ENCODE data around the gene PSMD8.
"Not testable (repeated sequence)": the region's sequence is repeated elsewhere in the genome, so short reads cannot be mapped to it uniquely, and the experiment has no call there.

Gene PSMD8

DNA sequence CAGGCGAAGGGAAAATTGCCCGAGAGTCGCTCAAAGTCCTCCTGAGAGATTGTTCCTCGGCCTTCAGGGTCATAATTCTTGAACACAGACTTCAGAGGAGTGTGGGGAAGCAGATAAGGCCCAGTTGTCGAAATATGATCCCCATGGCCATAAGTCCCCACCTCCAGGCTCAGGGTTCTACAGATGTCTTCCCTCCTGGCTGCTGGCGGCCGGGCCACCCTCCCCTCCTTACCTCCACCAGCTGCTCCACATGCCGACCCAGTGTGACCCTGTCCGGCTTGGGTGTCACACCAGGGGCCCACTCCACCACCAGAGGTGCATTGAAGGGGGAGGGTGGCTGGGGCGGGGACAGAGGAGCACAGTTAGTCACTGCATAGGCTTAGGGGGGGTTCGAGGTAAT lies 38.6 kb downstream of the PSMD8 start:
- DNase-seq: no peak

DNA sequence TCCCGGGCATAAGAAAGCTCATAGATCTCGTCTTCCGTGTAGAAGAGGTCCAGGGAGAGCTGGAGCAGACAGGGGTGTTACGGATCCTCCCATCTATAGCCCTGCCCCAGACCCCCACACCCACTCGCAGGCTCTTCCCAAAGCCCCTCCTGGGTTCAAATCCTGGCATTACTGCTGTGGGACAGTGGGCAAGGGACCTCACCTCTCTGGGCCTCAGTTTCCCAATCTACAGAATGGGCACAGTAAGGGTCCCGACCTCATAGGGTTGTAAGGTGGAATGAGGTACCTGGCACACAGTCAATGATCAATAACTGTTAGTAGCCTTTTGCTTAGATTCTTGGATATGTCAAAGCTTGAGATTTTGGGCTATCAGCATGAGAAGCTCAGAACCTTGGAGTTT lies 39.0 kb downstream of the PSMD8 start:
- no peak for DNase-seq

DNA sequence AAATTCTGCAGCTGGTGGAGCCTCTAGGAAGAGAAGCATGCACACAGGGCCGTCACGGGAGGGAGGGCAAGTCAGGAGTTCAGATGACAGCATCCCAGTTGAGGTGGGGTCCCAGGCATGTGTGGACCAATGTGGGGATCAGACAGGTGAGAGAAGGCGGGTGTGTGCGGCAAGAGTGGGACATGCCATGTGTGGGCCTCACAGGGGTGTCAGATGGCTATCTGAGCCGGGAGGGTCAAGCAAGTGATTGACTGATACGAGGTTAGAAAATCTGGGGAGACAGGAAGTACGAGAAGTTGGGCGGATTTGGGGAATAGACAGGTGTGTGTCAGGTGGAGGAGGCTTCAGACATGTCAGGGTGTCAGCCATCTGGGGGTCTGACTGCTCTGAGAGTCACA lies 42.8 kb downstream of the PSMD8 start:
- no peak for DNase-seq

DNA sequence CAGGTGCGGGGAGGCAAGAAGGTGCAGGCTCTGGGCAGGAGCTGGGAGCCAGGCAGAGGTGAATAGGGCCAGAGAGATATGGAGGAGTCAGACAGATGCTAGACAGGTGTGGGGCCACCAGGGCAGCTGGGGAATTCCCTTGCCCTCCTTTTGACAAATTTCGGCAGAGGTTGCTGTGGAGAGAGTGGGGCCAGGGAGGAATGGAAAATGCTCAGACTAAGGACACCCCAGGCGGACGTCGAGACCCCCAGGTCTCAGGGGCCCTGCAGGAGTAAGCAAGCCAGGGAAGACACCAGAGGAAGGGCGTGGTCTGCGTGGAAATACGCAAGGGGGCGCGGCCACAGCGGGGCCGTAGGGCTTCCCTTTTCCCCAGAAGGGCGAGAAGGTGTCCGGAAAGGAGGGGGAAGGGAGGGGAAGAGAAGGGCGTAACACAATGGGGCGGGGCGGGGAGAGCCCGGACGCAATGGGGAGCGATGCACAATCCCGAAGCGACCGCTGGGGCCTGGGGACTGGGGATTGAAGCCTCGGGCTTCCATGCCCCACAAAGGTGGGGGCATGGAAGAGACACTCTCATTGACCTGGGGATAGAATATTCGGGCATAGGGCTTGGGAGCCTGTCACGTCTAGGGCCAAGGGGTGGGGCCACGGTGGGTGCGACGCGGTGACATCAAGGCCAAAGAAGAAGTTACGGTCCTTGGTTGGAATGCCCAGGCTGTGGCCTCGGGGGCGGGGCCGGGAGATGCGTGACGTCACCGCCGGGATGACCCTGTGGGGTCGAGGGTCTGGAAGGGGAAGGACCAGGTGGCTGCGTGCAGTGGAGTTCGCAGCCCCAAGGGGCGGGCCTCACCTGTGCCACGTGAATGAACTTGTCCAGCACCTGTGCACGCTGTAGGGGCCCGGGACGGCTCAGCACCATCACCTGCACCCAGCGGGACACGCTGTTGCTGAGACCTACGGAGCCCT lies 43.5 kb downstream of the PSMD8 start:
- DNase-seq: no peak

DNA sequence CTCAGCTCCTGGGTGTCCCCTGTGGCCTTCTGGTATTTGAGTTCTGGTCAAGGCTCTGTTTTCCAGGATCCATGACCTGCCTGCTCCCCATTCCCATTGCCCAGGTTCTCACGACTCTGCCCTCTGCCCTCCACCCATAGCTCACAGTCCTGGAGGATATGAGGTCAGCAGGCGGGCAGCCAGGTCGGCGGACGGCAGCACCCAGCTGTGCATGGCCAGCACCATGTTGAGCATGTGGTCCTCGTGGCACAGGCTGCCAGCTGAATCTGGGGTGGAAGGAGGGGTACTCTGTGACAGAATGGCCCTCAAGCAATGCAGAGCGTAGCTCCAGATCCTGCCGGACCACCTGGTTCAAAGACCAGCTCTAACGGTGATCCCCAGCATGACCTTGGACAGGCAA lies 46.6 kb downstream of the PSMD8 start:
- DNase-seq: no peak

DNA sequence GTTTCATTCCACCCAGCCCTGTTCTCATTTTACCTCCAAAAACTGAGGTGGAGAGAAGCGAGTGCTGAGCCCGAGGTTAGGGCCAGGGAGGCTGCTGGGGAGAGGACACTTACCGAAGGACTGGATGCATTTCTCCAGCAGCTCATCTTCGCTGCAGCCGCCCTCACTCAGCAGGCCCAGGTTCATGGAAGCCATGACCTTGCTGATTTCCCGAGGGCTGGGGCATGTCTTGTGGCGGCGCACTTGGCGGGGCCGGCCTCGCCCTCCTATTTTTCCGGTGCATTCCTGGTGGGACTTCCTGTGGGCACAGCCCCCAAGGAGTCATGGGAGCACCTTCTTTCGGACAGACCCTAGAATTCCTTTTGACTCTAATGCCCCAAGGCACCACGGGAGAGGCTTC lies 47.5 kb downstream of the PSMD8 start:
- no peak for DNase-seq

DNA sequence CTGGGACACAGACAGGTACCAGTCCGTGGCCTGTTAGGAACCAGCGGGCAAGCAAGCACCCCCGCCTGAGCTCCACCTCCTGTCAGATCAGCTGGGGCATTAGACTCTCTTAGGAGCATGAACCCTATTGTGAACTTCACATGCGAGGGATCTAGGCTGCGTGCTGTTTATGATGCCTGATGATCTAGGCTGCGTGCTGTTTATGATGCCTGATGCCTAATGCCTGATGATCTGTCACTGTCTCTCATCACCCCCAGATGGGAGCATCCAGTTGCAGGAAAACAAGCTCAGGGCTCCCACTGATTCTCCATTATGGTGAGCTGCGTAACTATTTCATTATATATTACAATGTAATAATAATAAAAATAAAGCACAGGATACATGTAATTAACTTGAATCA lies 48.1 kb downstream of the PSMD8 start:
- no peak for DNase-seq

DNA sequence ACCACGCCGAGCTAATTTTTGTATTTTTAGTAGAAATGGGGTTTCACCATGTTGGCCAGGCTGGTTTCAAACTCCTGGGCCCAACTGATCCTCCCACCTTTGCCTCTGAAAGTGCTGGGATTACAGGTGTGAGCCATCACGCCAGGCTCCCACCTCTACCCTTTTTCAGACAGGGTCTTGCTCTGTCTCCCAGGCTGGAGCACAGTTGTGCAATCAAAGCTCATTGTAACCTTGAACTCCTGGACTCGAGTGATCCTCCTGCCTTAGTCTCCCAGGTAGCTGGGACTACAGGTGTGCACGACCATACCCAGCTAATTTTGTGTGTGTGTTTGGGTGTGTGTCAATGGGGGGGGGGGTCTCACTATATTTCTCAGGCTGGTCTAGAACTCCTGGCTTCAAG lies 49.9 kb downstream of the PSMD8 start:
- DNase-seq: no peak

DNA sequence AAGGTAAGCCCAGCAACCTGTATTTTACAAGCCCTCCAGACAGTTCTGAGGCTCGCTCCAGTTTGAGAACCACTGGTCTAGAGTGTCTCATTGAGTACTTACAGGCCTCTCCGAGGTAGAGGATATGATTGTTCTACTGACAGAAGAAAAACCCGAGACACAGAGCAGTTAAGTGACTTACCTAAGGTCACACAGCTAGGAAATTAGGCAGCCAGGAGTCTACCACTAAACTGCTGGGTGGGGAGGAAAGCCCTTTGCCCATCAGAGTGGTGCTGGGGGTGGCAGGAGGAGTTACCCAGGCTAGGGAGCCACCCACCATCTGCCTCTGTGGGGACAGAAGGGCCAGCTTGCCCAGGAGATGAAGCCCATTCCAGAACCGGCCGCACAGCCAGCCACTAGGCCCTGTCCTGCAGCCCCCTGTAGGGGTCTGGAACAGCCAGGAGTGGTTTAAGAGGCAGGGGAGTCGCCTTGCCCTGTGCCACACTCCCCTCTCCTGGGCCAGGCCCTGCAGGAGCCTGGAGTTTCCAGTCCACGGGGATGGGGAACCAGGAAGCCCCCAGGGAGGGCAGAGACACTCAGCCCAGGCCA lies 50.9 kb downstream of the PSMD8 start:
- DNase-seq: no peak

DNA sequence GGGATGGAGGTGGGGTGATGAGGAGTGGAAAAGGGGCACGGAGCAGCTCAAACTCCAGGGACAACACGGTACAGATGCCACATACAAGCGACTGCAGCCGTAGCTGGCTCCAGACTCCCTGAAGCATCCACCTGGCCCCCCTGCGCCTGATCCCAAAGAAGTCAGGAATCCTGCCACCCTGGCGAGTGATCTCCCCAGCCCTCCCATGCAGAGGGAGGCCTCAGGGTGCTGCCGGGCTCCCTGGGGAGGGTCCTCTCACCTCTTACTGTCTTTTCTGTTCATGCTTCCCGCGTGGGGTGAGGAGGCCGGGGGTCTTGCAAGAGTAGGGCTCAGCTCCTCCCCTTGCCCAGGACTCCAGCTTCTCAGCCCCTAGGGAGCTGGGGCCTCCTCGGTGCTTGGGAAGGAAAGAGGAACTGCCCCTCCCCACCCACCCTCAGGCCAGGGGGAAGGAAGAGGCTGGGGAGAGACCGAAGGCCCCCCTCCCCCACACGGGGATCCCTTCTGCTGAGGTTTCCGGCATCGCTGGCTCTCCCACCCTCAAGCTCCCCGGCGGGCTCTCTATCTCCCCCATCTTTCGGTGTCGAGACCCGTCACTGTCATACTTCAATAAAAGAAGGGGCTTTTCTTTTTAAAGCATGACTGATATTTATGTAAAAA lies 51.6 kb downstream of the PSMD8 start, which contains the start of gene RASGRP4:
Gene RASGRP4 (minus strand): TSS at position 410 of the 657 bp plus-strand sequence. CDS start 128 bp downstream, at position 282.
- DNase-seq: peak; percentile 89

DNA sequence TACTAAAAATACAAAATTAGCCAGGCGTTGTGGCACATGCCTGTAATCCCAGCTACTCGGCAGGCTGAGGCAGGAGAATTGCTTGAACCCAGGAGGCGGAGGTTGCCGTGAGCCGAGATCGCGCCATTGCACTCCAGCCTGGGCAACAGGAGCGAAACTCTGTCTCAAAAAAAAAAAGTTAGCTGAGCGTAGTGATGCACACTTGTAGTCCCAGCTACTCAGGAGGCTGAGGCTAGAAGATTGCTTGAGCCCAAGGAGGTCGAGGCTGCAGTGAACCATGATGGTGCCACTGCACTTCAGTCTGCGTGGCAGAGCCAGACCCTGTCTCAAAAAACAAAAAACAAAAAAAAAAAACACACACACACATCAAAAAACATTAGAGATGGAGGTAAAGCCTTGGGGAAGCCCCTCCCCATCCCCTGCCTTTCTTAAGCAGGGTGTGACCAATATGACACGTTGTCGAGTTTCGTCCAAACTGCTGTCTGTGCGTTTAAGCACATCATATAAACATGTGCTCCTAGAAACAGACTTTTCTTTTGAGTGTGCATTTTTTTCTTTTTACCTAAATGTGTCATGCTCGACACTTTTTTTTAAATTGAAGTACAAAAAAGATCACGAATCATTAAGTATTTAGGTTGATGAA lies 52.8 kb downstream of the PSMD8 start:
- not testable (repeated sequence) for DNase-seq

DNA sequence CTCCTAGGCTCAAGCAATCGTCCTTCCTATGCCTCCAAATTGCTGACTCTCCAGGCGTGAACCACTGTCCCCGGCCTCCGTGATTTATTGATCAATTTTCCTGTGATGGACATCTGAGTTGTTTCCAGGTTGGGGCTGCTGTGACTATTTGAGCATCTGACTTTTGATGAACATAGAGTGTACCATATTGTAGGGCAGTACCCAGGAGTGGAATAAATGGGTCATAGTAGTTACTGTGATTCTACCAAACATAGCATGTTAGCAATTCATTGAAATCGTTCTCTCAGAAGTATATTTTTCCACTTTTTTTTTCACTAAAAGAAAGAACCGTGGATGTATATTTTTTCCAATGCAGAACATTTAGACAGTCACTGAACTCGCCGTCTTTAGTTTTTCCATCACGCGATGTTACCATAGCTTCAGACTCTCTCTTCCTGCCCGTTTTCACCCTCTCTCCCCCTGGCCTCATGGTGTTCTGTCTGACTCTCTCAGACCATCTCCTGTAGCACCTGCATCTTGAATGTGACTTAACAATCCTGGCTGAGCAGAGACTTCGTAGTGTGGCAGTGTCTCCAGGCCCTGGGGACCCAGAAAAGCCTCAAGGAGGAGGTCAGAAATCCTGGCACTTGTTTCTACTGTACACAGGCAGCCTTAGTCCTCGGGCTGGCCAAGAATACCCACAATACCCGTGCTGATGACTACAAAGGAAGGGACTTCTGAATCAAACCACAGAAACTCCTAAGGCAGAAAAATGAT lies 54.9 kb downstream of the PSMD8 start:
- DNase-seq: no peak

DNA sequence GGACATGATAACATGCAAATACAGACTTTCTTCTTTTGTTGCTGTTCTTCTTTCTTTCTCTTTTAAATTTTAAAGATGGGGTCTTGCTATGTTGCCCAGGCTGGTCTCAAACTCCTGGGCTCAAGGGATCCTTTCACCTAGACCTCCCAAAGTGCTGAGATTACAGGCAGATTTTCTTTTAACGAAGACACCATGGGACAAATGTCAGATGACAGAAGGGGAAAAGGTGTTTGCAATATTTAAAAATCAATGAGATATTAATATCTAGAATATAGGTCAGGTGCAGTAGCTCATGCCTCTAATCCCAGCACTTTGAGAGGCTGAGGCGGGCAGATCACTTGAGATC lies 55.4 kb downstream of the PSMD8 start:
- DNase-seq: no peak

DNA sequence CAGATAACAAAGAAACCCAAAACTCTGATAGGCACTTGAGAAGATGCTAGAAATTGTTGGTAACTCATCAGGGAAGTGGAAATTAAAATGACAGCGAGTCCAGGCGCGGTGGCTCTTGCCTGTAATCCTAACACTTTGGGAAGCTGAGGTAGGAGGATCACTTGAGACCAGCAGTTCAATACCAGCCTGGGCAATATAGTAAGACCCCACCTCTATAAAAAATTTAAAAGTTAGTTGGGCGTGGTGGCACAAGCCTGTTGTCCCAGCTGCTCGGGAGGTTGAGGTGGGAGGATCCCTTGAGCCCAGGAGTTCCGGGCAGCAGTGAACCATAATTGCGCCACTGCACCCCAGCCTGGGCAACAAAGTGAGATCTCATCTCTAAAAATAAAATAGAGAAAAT lies 56.6 kb downstream of the PSMD8 start:
- DNase-seq: no peak

DNA sequence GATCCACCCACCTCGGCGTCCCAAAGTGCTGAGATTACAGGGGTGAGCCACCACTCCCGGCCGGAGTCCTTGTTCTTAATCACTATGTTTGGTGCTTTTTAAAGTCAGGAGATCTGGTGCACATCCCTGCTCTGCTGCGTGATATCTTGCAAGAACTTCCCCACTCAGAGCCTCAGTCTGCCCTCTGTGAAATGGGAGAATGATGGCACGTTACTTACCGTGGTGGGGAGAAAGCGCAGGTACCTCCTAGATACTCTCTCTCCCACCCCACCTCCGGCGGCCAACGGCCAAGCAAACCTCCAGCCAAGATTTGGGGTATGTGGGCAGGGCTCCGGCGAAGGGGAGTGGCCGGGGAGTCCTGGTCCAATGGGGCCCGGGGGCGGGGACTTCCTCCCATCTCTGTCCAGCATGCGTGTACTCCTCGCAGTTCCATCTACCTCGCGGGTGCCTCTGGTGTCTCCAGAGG lies 58.9 kb downstream of the PSMD8 start, which contains the start of gene RYR1:
Gene RYR1 (plus strand): TSS at position 424 of the 466 bp plus-strand sequence. CDS start 139 bp downstream, outside the sequence.
- no peak for DNase-seq

Measured in GDM1 (cell line).